HG03571 (cell line): ENCODE measurements around the gene TRDMT1.

Experiments
- ATAC-seq: cut with Tn5 transposase; IDR thresholded peaks from one replicate; pipeline ENCODE4 v1.9.1; 2021; ENCODE audit not compliant: unreplicated experiment

The TRDMT1 gene

GRCh38 chr10:17109475-17110207 lies 91.8 kb downstream of the TRDMT1 start:
- no peak for ATAC-seq

- no peak for ATAC-seq
Observed at GRCh38 chr10:17109046-17109445, 92.4 kb downstream of the TRDMT1 start.

- no peak for ATAC-seq
Observed at GRCh38 chr10:17106991-17107390, 94.5 kb downstream of the TRDMT1 start.

GRCh38 chr10:17101910-17102266 lies 99.6 kb downstream of the TRDMT1 start:
- ATAC-seq = no peak

GRCh38 chr10:17101257-17101909 lies 100.1 kb downstream of the TRDMT1 start:
- no peak for ATAC-seq

GRCh38 chr10:17100586-17100985 lies 100.9 kb downstream of the TRDMT1 start:
- ATAC-seq = no peak

GRCh38 chr10:17098012-17098411 lies 103.5 kb downstream of the TRDMT1 start:
- no peak for ATAC-seq
